GM18526 (cell line): ENCODE results near the gene CAMKK2.

Experiments used
- POLR2A ChIP-seq: IDR thresholded peaks from 3 replicates; pipeline ENCODE4 v1.6.1; 2011; ENCODE audit not compliant: insufficient read length; ENCODE audit errors: extremely low read depth

The CAMKK2 gene

GRCh38 chr12:121202407-121203355 lies 93.8 kb downstream of the CAMKK2 start:
- TF ChIP-seq POLR2A: no peak

DNA sequence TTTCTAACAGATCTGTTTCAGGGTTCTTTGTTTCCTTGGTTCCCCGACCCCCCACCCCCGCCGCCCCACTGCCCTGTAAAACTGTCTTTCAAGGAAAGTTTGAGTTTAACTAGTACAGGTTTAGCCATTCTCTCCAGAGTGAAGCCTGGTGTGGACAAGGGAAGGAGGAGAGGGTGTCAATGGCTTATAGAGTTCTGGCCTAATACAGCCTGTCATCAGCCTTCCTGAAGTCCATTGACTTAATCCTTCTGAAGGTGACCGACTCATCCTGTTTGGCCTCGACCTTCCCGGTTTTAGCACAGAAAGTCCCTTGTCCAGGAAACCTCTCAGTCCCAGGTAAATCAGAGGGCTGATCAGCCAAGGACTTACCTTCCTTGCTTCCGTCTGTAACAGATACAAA lies 97.6 kb downstream of the CAMKK2 start:
- TF ChIP-seq POLR2A: no peak

DNA sequence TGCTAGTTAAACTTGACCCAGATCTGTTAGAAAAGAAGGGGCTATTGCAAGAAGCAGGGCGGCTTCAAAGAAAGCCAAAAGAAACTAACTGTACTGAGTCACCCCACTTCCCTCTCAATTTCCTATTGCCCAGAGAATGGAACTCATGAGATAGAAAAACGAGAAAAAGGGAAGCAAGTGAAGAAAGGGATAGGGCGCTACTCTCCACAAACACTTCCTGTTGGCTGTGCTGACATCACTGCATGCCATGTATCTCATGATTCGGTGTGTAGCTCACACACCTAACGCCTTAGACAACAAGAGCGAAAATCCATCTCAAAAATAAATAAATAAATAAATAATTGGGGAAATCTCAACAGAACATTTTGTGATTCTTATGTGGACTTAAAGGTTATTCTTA lies 99.6 kb downstream of the CAMKK2 start:
- TF ChIP-seq POLR2A: no peak

DNA sequence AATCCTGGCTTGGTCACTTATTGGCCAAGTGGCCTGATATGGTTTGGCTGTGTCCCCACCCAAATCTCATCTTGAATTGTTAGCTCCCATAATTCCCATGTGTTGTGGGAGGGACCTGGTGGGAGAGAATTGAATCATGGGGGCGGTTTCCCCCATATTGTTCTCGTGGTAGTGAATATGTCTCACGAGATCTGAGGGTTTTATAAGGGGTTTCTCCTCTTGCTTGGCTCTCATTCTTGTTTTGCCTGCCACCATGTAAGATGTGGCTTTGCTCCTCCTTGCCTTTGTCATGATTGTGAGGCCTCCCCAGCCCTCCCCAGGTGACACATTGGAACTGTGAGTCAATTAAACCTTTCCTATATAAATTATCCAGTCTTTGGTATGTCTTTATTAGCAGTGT lies 105.4 kb downstream of the CAMKK2 start:
- TF ChIP-seq POLR2A: no peak

DNA sequence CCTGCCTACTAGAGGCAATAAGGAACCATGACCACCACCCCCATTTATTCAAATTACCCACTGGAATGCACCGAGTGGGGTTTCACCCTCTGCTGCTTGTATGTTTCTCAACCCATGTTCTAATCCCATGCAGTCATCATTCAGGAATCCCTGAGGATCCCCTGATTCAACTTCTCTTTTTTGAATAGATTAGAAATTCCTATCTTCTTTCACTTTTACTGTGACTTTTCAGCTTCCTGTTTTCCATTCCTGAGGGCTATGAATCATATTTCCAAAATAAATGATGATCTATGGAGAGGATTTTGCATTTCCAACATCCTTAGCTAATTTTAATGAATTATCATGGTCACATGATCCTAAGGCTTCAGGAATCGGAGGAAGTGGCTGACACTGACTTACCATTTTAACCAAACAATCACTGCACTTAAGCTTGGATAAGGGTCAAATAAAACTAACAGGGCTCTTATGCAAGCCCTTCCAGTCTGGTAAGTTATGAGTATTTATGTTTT lies 105.9 kb downstream of the CAMKK2 start:
- TF ChIP-seq POLR2A: no peak

- TF ChIP-seq POLR2A: no peak
Measured at GRCh38 chr12:121189619-121190155, 106.8 kb downstream of the CAMKK2 start.

DNA sequence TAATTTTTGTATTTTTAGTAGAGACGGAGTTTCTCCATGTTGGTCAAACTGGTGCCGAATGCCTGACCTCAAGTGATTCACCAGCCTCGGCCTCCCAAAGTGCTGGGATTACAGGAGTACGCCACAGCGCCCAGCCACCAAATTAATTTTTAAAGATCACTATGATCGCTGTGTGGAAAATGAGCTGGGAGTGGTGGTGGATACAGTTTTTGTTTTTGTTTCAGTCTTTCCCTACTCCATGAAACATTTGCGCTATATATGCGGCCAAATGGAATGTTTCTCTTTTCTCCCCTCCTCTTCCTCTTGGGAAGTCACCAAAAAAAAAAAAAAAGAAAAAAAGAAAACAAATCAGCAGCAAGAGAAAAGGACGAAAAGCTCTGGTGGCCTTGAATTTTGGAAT lies 107.4 kb downstream of the CAMKK2 start:
- TF ChIP-seq POLR2A: no peak

DNA sequence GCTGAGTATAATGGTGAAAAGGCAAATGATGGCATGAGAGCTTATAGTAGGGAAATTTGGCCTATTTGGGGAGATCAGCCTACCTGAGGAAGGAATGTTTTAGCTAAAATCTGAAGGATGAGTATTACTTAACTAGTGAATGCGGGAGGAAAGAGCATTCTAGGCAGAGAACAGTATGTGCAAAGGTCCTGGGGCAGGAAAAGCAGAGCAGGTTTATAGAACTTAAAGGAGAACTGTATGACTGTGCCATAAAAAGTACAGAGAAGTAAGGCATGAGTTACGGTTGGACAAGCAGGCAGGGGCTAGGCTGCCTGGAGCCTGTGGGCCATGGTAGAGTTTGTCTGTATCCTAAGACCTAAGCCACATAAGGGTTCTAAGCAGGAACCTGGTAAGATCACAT lies 108.3 kb downstream of the CAMKK2 start:
- no peak for TF ChIP-seq POLR2A
